H1 (cell line): ENCODE data around the gene MRPL55. TPM values are rescaled to one million over a fixed set of nuclear protein-coding genes. Genes with fewer than 3 reads are reported as not detected.

Source experiments
- CTCF ChIA-PET: fragments of 300-600 bp; sonication (Branson Sonifier 250); formaldehyde crosslinking; loops from one replicate; lab custom pipeline; 2021; ENCODE audit not compliant: partially characterized antibody; lab: Charles Lee
- POLR2A ChIA-PET: fragments of 300-600 bp; sonication (Branson Sonifier 250); formaldehyde crosslinking; loops from one replicate; lab custom pipeline; 2021; ENCODE audit warnings: inconsistent platforms; ENCODE audit not compliant: partially characterized antibody; lab: Charles Lee
- DNase-seq, 2 experiments: peaks; one replicate each; pipeline versions ENCODE4 v3.0.0 to v3.0.0-alpha.2; 2010 to 2022; ENCODE audit warnings: low spot score in 2 of 2, low read depth in 1 of 2, mixed read lengths in 1 of 2
- FAIRE-seq: peaks from 2 replicates; lab custom pipeline; 2011; peaks lifted over from hg19 to GRCh38; lab: Jason Lieb, UNC
- H2AFZ ChIP-seq: 2 replicates; pipeline ENCODE4 v1.8.1; 2012; ENCODE audit warnings: low read length, inconsistent platforms
- H2AK5ac ChIP-seq: 2 replicates; pipeline ENCODE4 v1.6.1; 2013; ENCODE audit warnings: low read depth, low read length
- H2BK120ac ChIP-seq: replicated peaks from 2 replicates; pipeline ENCODE3; 2013; ENCODE audit warnings: low read depth, low read length, inconsistent platforms
- H2BK12ac ChIP-seq: 2 replicates; pipeline ENCODE4 v1.6.1; 2013; ENCODE audit warnings: low read depth, low read length
- H2BK15ac ChIP-seq: 2 replicates; pipeline ENCODE4 v1.6.1; 2013; ENCODE audit warnings: low read length
- H2BK20ac ChIP-seq: 2 replicates; pipeline ENCODE4 v1.6.1; 2013; ENCODE audit warnings: low read length
- H2BK5ac ChIP-seq: 2 replicates; pipeline ENCODE4 v1.6.1; 2013; ENCODE audit warnings: low read depth, low read length
- H3K14ac ChIP-seq: 2 replicates; pipeline ENCODE4 v1.6.1; 2013; ENCODE audit warnings: inconsistent platforms; ENCODE audit not compliant: insufficient read length
- H3K18ac ChIP-seq: 2 replicates; pipeline ENCODE4 v1.6.1; 2013; ENCODE audit warnings: low read length; ENCODE audit errors: extremely low read depth
- H3K23ac ChIP-seq: 2 replicates; pipeline ENCODE4 v1.6.1; 2013; ENCODE audit warnings: inconsistent platforms; ENCODE audit not compliant: insufficient read length
- H3K23me2 ChIP-seq: 2 replicates; pipeline ENCODE4 v1.6.1; 2013; ENCODE audit warnings: low read depth, low read length
- H3K27ac ChIP-seq: 2 replicates; pipeline ENCODE4 v1.6.1; 2011; ENCODE audit warnings: low read depth, low read length, inconsistent platforms
- H3K27me3 ChIP-seq, 4 experiments: replicated peaks in 1 of 4; 1 replicate in 1 of 4; 2 replicates in 3 of 4; pipeline versions ENCODE4 v1.6.1 to v1.8.1; 2011 to 2013; ENCODE audit warnings: low read length in 3 of 4, mild to moderate bottlenecking in 3 of 4, inconsistent platforms in 2 of 4, mixed read lengths in 2 of 4, moderate library complexity in 1 of 4; ENCODE audit not compliant: control insufficient read depth in 3 of 4, insufficient read depth in 3 of 4; ENCODE audit errors: extremely low read depth in 1 of 4
- H3K36me3 ChIP-seq, 4 experiments: 2 replicates each; pipeline versions ENCODE4 v1.6.1 to v1.8.1; 2011 to 2013; ENCODE audit warnings: mild to moderate bottlenecking in 4 of 4, low read length in 3 of 4, moderate library complexity in 2 of 4, control low read depth in 1 of 4, inconsistent platforms in 1 of 4; ENCODE audit not compliant: insufficient read depth in 4 of 4, control insufficient read depth in 2 of 4
- H3K4ac ChIP-seq: replicated peaks from 2 replicates; pipeline ENCODE3; 2013; ENCODE audit warnings: low read length, low read depth, mixed read lengths, inconsistent platforms; ENCODE audit not compliant: insufficient read length
- H3K4me1 ChIP-seq, 4 experiments: replicated peaks in 1 of 4; 1 replicate in 1 of 4; 2 replicates in 3 of 4; pipeline versions ENCODE4 v1.6.1 to v1.8.1; 2011 to 2013; ENCODE audit warnings: low read length in 3 of 4, inconsistent platforms in 2 of 4, mixed read lengths in 1 of 4; ENCODE audit not compliant: insufficient read depth in 4 of 4, control insufficient read depth in 3 of 4
- H3K4me2 ChIP-seq, 2 experiments: 2 replicates each; pipeline versions ENCODE4 v1.6.1 to v1.8.1; 2011 to 2013; ENCODE audit warnings: low read depth in 2 of 2, low read length in 2 of 2, control low read depth in 1 of 2, inconsistent platforms in 1 of 2, mild to moderate bottlenecking in 1 of 2; ENCODE audit not compliant: insufficient read depth in 1 of 2
- H3K4me3 ChIP-seq, 4 experiments: fragments of 200-600, 300-600 bp in 1 of 4; sonication (generic), shearing (Covaris generic), sonication (Bioruptor Twin) in 1 of 4; 2 replicates each; pipeline versions ENCODE4 v1.5.1 to v1.8.1; 2011 to 2016; ENCODE audit warnings: low read length in 4 of 4, low read depth in 3 of 4, control low read depth in 2 of 4, inconsistent platforms in 2 of 4, mild to moderate bottlenecking in 2 of 4, mixed read lengths in 1 of 4, moderate library complexity in 1 of 4; ENCODE audit not compliant: insufficient read depth in 2 of 4; ENCODE audit errors: extremely low read depth in 1 of 4
- H3K56ac ChIP-seq: replicated peaks from 2 replicates; pipeline ENCODE3; 2013; ENCODE audit warnings: low read depth, mild to moderate bottlenecking, mixed read lengths, low read length, inconsistent platforms; ENCODE audit not compliant: insufficient read length
- H3K79me1 ChIP-seq: 2 replicates; pipeline ENCODE4 v1.6.1; 2013; ENCODE audit warnings: low read depth, low read length, control low read depth
- H3K79me2 ChIP-seq, 2 experiments: 2 replicates each; pipeline versions ENCODE4 v1.6.1 to v1.8.1; 2012 to 2013; ENCODE audit warnings: low read length in 2 of 2, mild to moderate bottlenecking in 2 of 2, inconsistent platforms in 1 of 2; ENCODE audit not compliant: insufficient read depth in 2 of 2, control insufficient read depth in 1 of 2
- H3K9ac ChIP-seq, 4 experiments: replicated peaks in 1 of 4; 1 replicate in 1 of 4; 2 replicates in 3 of 4; pipeline versions ENCODE4 v1.6.1 to v1.8.1; 2011 to 2013; ENCODE audit warnings: low read depth in 3 of 4, low read length in 3 of 4, control low read depth in 2 of 4, mild to moderate bottlenecking in 2 of 4, moderate library complexity in 2 of 4, inconsistent platforms in 1 of 4; ENCODE audit errors: extremely low read depth in 1 of 4
- H3K9me3 ChIP-seq, 2 experiments: 2 replicates each; pipeline versions ENCODE4 v1.6.1 to v1.8.1; 2012 to 2013; ENCODE audit warnings: mild to moderate bottlenecking in 2 of 2, moderate library complexity in 2 of 2, control low read depth in 1 of 2, inconsistent platforms in 1 of 2, low read depth in 1 of 2, low read length in 1 of 2, mixed read lengths in 1 of 2; ENCODE audit not compliant: insufficient read depth in 2 of 2
- H4K20me1 ChIP-seq, 2 experiments: replicated peaks in 1 of 2; 2 replicates each; pipeline versions ENCODE3 to v1.8.1; 2011 to 2013; ENCODE audit warnings: inconsistent platforms in 2 of 2, low read length in 2 of 2, mild to moderate bottlenecking in 1 of 2; ENCODE audit not compliant: insufficient read depth in 2 of 2, control insufficient read depth in 1 of 2
- H4K5ac ChIP-seq: 2 replicates; pipeline ENCODE4 v1.6.1; 2013; ENCODE audit warnings: low read length, low read depth, mixed read lengths, inconsistent platforms; ENCODE audit not compliant: insufficient read length
- H4K8ac ChIP-seq: 2 replicates; pipeline ENCODE4 v1.8.0; 2013; ENCODE audit warnings: mild to moderate bottlenecking, moderate library complexity, low read length, inconsistent platforms; ENCODE audit not compliant: insufficient read depth; ENCODE audit errors: extremely low read depth
- H4K91ac ChIP-seq: replicated peaks from 2 replicates; pipeline ENCODE3; 2013; ENCODE audit warnings: low read length, mixed read lengths, inconsistent platforms; ENCODE audit not compliant: insufficient read length
- BCL11A ChIP-seq, 2 experiments: IDR thresholded peaks; one replicate each; pipeline ENCODE4 v1.6.1; 2011; ENCODE audit warnings: low read depth in 2 of 2, low read length in 2 of 2, mild to moderate bottlenecking in 2 of 2
- CTBP2 ChIP-seq: IDR thresholded peaks from 2 replicates; pipeline ENCODE4 v1.7.0; 2011; ENCODE audit warnings: borderline replicate concordance, mild to moderate bottlenecking, moderate library complexity, mixed read lengths, low read length; ENCODE audit not compliant: insufficient read depth, insufficient read length
- JUN ChIP-seq: IDR thresholded peaks from 2 replicates; pipeline ENCODE4 v1.6.1; 2011; ENCODE audit warnings: low read depth, mild to moderate bottlenecking, improper control_type of control experiment, low read length
- KDM4A ChIP-seq: IDR thresholded peaks from one replicate; pipeline ENCODE4 v1.7.1; 2012; ENCODE audit warnings: low read depth, mild to moderate bottlenecking, moderate library complexity, low read length, inconsistent platforms; ENCODE audit not compliant: severe bottlenecking
- POLR2AphosphoS5 ChIP-seq: IDR thresholded peaks from 2 replicates; pipeline ENCODE4 v1.6.1; 2011; ENCODE audit warnings: low read depth, low read length
- RBBP5 ChIP-seq: IDR thresholded peaks from 2 replicates; pipeline ENCODE4 v1.7.1; 2012; ENCODE audit warnings: low read depth, mild to moderate bottlenecking, inconsistent platforms, low read length, moderate library complexity, borderline replicate concordance
- RFX5 ChIP-seq: IDR thresholded peaks from 2 replicates; pipeline ENCODE4 v1.6.1; 2011; ENCODE audit warnings: low read depth, low read length, improper control_type of control experiment, borderline replicate concordance
- SIRT6 ChIP-seq: IDR thresholded peaks from one replicate; pipeline ENCODE4 v1.7.1; 2012; ENCODE audit warnings: low read length, inconsistent platforms
- SP1 ChIP-seq: IDR thresholded peaks from 2 replicates; pipeline ENCODE4 v1.6.1; 2011; ENCODE audit warnings: low read depth, low read length
- ZNF274 ChIP-seq: IDR thresholded peaks from 2 replicates; pipeline ENCODE4 v1.7.0; 2012; ENCODE audit warnings: low read length, borderline replicate concordance; ENCODE audit errors: extremely low read depth
- WGBS, 2 experiments: shearing (Covaris generic) in 1 of 2; methylation state at CpG; one replicate each; pipeline versions ENCODE4 v1.1.6 to v1.1.7; 2013 to 2015; ENCODE audit warnings: low lambda C conversion rate in 2 of 2, mixed read lengths in 2 of 2, inconsistent platforms in 1 of 2, low coverage in 1 of 2, missing lambda C conversion rate in 1 of 2; ENCODE audit not compliant: insufficient replicate concordance in 2 of 2, insufficient coverage in 1 of 2, insufficient read length in 1 of 2; ENCODE audit errors: extremely low coverage in 1 of 2, missing lambda C conversion rate in 1 of 2; 5-methylcytosine and 5-hydroxymethylcytosine counted together
- polyA plus RNA-seq, 7 experiments: library from polyadenylated mRNA; depleted of rRNA in 3 of 7; stranded (reverse) in 5 of 7; unstranded in 2 of 7; fragments of >200 nt in 5 of 7; fragments of 200-250 nt in 2 of 7; gene quantifications; 1 replicate in 5 of 7; 2 replicates in 1 of 7; 4 replicates in 1 of 7; pipeline versions ENCODE4 v1.2.1 to v1.2.3, GENCODE V29; 2011 to 2013; ENCODE audit warnings: missing spikeins in 2 of 7, mixed read lengths in 2 of 7
- total RNA-seq: library from RNA; stranded (reverse); fragmentation: NEBNext Ultra II Directional; extraction: Animal tissue kit (Norgen Biotek cat#: 25700); gene quantifications from 2 replicates; pipeline ENCODE4 v1.2.1, GENCODE V29; 2021
- TF ChIP-seq, protein P1 (sequence below), 3 experiments: IDR thresholded peaks; 1 replicate in 2 of 3; 2 replicates in 1 of 3; pipeline versions ENCODE4 v1.5.1 to v1.6.1; 2011; ENCODE audit warnings: low read length in 3 of 3, mild to moderate bottlenecking in 3 of 3, inconsistent platforms in 2 of 3, low read depth in 1 of 3, moderate library complexity in 1 of 3; ENCODE audit not compliant: insufficient read depth in 1 of 3; ENCODE audit errors: control extremely low read depth in 1 of 3

The MRPL55 gene
- total and polyA plus RNA-seq, 2 of the 8 experiments (the other 6 are each of a cell fraction or from before 2014, with no cell fraction given) = 59.0 to 244 TPM

DNA sequence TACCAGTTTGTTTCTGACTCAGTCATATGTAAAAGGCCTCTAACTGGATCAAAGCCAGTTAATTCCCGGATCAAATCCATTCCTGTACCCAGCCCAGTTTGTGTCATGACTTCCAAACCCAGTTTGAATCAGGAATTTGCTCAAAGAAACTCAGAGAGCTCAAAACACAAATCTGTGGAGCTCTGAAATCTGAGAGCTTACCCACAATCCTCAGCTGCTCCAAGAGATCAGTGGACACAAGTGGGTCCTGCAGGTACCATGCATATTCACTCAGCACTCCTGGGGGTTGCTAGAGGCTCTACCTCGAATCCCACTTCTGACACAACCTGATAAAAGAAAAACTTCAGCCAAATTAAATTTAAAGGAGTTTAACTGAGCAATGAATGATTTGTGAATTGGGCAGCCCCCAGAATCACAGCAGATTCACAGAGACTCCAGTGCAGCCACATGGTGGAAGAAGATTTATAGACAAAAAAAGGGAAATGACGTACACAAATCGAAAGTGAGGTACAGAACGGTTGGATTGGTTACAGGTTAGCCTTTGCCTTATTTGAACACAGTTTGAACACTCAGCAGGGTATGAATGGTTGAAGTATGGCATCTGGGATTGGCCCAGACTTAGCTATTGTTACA, 11.9 kb upstream of the MRPL55 start:
- Histone ChIP-seq H2BK12ac (no peak overlapping the region), H4K8ac (no peak overlapping the region), H3K36me3 (no peaks in the 10 kb centered on the region), H2BK5ac (no peak overlapping the region), H3K56ac (no peak overlapping the region), H4K20me1 (no peaks in the 10 kb centered on the region), H4K91ac (no peak overlapping the region), H2BK15ac (no peak overlapping the region), H3K4ac (no peak overlapping the region), H2BK120ac (no peak overlapping the region), H3K18ac (no peak overlapping the region), H3K27me3 (no peaks in the 10 kb centered on the region; a peak in 3 of 7 replicates), H3K79me2 (no peaks in the 10 kb centered on the region), H2AFZ (no peak overlapping the region), H3K79me1 (no peaks in the 10 kb centered on the region), H3K9me3 (peaks cover 14 to 19% of the 10 kb centered on the region in 2 experiments), H3K27ac (no peak overlapping the region), H3K4me1 (no peaks in the 10 kb centered on the region), H3K14ac (no peak overlapping the region), H4K5ac (no peak overlapping the region), H3K23me2 (no peaks in the 10 kb centered on the region), H3K9ac (no peak overlapping the region), H2BK20ac (no peak overlapping the region), H2AK5ac (no peak overlapping the region), H3K4me2 (no peak overlapping the region), H3K23ac (no peak overlapping the region), H3K4me3 (no peak overlapping the region)
- FAIRE-seq (no peak), DNase-seq (no peak)
- POLR2A ChIA-PET = interaction anchor here (0.7 to 2.2 kb wide), 2 partner anchors 11 to 50 kb away, joined by 3 to 9 read pairs; no protein-coding TSS in a partner anchor
- WGBS, 2 experiments = 84% methylated on average over 5 of the region's 5 CpGs; no CpG with 5 or more reads in 1 of the 2 experiments
- CTCF ChIA-PET = interaction anchor here (1.0 to 2.5 kb wide), 3 partner anchors 9 to 201 kb away, joined by 3 to 11 read pairs (median 4); no protein-coding TSS in a partner anchor
- TF ChIP-seq, protein P1, sequence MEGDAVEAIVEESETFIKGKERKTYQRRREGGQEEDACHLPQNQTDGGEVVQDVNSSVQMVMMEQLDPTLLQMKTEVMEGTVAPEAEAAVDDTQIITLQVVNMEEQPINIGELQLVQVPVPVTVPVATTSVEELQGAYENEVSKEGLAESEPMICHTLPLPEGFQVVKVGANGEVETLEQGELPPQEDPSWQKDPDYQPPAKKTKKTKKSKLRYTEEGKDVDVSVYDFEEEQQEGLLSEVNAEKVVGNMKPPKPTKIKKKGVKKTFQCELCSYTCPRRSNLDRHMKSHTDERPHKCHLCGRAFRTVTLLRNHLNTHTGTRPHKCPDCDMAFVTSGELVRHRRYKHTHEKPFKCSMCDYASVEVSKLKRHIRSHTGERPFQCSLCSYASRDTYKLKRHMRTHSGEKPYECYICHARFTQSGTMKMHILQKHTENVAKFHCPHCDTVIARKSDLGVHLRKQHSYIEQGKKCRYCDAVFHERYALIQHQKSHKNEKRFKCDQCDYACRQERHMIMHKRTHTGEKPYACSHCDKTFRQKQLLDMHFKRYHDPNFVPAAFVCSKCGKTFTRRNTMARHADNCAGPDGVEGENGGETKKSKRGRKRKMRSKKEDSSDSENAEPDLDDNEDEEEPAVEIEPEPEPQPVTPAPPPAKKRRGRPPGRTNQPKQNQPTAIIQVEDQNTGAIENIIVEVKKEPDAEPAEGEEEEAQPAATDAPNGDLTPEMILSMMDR (IDR thresholded peaks at IDR 0.05; ENCODE audit: control extremely low read depth in 1 of 3, insufficient read depth in 1 of 3, low read depth in 1 of 3, low read length in 3 of 3) = no peak
- TF ChIP-seq RBBP5 (no peak), BCL11A (IDR thresholded peaks at IDR 0.05; ENCODE audit: low read depth in 2 of 2, low read length in 2 of 2) (no peak), ZNF274 (no peak), RFX5 (no peak), SP1 (no peak), JUN (no peak), CTBP2 (no peak), SIRT6 (no peak), KDM4A (no peak), POLR2AphosphoS5 (no peak)
